A673 (cell line): ENCODE measurements around the gene PTH2. TPM values are rescaled to one million over a fixed set of nuclear protein-coding genes. Genes with fewer than 3 reads are reported as not detected.

Experiments used
- BruUV-seq: library from RNA; stranded (reverse); fragments of 400-500 nt; replicated peaks from 2 replicates; lab custom pipeline; 2021; lab: Mats Ljungman, UMichigan
- CTCF ChIA-PET: fragments of 300-600 bp; sonication (Branson Sonifier 250); formaldehyde crosslinking; loops from one replicate; lab custom pipeline; 2022; ENCODE audit warnings: antibody characterized with exemption; lab: Charles Lee
- POLR2A ChIA-PET: fragments of 300-600 bp; sonication (Branson Sonifier 250); formaldehyde crosslinking; loops from one replicate; lab custom pipeline; 2022; ENCODE audit warnings: antibody characterized with exemption; ENCODE audit not compliant: low non-redundant PET; lab: Charles Lee
- DNase-seq: peaks from one replicate; pipeline ENCODE4 v3.0.0-alpha.2; 2015; ENCODE audit warnings: low spot score
- H3K27ac ChIP-seq: fragments of 200-600 bp; sonication (generic); 2 replicates; pipeline ENCODE4 v1.5.1; 2016; ENCODE audit warnings: mixed run types, low read depth, mild to moderate bottlenecking, mixed read lengths, antibody characterized with exemption, low read length; ENCODE audit not compliant: poor library complexity, severe bottlenecking
- H3K27me3 ChIP-seq: fragments of 200-600 bp; sonication (generic); replicated peaks from 2 replicates; pipeline ENCODE4 v1.6.1; 2017; ENCODE audit warnings: mixed run types, low read depth, mild to moderate bottlenecking, mixed read lengths, antibody characterized with exemption, low read length; ENCODE audit not compliant: insufficient read depth, poor library complexity
- H3K36me3 ChIP-seq: fragments of 200-600 bp; sonication (generic); 2 replicates; pipeline ENCODE4 v1.6.1; 2016; ENCODE audit warnings: mixed run types, mild to moderate bottlenecking, mixed read lengths, antibody characterized with exemption, low read length; ENCODE audit not compliant: insufficient read depth, poor library complexity, severe bottlenecking
- H3K4me1 ChIP-seq: fragments of 200-600 bp; sonication (generic); 2 replicates; pipeline ENCODE4 v1.6.1; 2017; ENCODE audit warnings: mixed run types, mild to moderate bottlenecking, mixed read lengths, antibody characterized with exemption, low read length; ENCODE audit not compliant: insufficient read depth, poor library complexity, severe bottlenecking
- H3K4me3 ChIP-seq: fragments of 200-600 bp; sonication (generic); 2 replicates; pipeline ENCODE4 v1.5.1; 2016; ENCODE audit warnings: low read depth, mixed run types, mild to moderate bottlenecking, mixed read lengths, low read length; ENCODE audit not compliant: poor library complexity, severe bottlenecking
- H3K9me3 ChIP-seq: fragments of 200-600 bp; sonication (generic); 2 replicates; pipeline ENCODE4 v1.6.1; 2016; ENCODE audit warnings: mixed run types, low read depth, mild to moderate bottlenecking, mixed read lengths, antibody characterized with exemption, low read length; ENCODE audit not compliant: poor library complexity, severe bottlenecking
- CTCF ChIP-seq: fragments of 300-800, 200-600 bp; sonication (generic); conservative IDR thresholded peaks from 2 replicates; pipeline ENCODE4 v1.5.1; 2017; ENCODE audit warnings: low read depth, mild to moderate bottlenecking, antibody characterized with exemption, low read length, moderate library complexity, mixed read lengths
- EZH2 ChIP-seq: fragments of 200-600 bp; sonication (generic); IDR thresholded peaks from 2 replicates; pipeline ENCODE4 v1.6.1; 2017; ENCODE audit warnings: borderline replicate concordance, low read depth, mild to moderate bottlenecking, mixed read lengths, antibody characterized with exemption, low read length; ENCODE audit not compliant: poor library complexity, severe bottlenecking
- intact Hi-C: fragments of 100-400 bp; cut with micrococcal nuclease; formaldehyde crosslinking; loops from one replicate; pipeline ENCODE4 v1.10.0; 2022; ENCODE audit not compliant: unreplicated experiment
- total RNA-seq: library from RNA; stranded (reverse); gene quantifications from 2 replicates; pipeline ENCODE4 v1.2.3, GENCODE V29; 2021

The PTH2 gene
- total RNA-seq, 1 experiment from 2014 or later: not detected

DNA sequence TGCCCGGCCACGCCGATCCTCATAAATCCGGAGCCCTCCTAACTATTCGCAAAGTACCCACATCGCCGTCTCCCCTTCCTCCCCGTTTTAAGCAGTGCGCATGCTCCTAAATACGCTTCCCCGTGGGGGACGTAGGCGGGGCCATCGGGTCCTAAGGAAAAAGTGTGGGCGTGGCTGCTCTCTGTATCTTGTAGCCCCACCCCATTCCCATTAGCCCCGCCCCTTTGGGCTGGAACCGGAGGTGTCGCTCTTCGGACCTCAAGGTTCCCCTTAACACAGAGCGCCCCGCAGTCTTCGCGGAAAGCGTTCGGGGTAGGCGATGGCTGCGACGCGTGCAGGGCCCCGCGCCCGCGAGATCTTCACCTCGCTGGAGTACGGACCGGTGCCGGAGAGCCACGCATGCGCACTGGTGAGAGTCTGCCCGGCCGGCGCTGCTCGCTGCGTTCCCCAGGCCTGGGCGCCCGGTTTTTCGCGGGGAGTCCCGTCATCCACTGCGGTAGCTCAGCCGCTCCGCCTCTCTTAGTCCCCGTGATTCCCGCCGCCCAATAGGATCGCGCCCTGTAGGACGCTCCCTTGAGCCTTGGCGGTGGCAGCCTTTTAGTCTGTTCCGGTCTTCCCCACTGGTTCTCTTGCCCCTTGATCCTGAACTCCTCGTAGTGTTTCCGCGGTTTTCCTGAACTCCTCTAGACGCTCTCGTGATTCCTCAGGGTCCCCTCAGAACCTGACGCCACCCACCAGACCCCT lies 29.9 kb upstream of the PTH2 start, which contains the start of gene ALDH16A1:
ALDH16A1 (plus strand) TSS at position 213 of the 744 bp plus-strand sequence; CDS start at position 320, 107 bp downstream.
- H3K27me3 ChIP-seq: no peaks in the 10 kb centered on the region
- no peaks in the 10 kb centered on the region for H3K9me3 ChIP-seq
- ChIA-PET POLR2A (interaction anchor here (0.7 kb wide), 1 partner anchor 876 kb away, joined by 5 read pairs; no protein-coding TSS in a partner anchor), CTCF (interaction anchor here (0.6 to 1.0 kb wide), 2 partner anchors 23 to 48 kb away, joined by 3 read pairs; no protein-coding TSS in a partner anchor)
- TF ChIP-seq CTCF: no peak
- TF ChIP-seq EZH2: no peak
- peaks cover 19% of the 10 kb centered on the region for H3K36me3 ChIP-seq
- TSS peak; percentile 24 for BruUV-seq
- DNase-seq: peak; percentile 99
- H3K4me3 ChIP-seq: peak within 1 kb of the TSS; percentile 59
- peaks cover 19% of the 10 kb centered on the region for H3K4me1 ChIP-seq
- intact Hi-C loops: loop anchor here (2.0 kb wide), 1 partner anchor 44 kb away; the partner anchor contains the start of gene RPS11
- peak within 1 kb of the TSS; percentile 94 for H3K27ac ChIP-seq

DNA sequence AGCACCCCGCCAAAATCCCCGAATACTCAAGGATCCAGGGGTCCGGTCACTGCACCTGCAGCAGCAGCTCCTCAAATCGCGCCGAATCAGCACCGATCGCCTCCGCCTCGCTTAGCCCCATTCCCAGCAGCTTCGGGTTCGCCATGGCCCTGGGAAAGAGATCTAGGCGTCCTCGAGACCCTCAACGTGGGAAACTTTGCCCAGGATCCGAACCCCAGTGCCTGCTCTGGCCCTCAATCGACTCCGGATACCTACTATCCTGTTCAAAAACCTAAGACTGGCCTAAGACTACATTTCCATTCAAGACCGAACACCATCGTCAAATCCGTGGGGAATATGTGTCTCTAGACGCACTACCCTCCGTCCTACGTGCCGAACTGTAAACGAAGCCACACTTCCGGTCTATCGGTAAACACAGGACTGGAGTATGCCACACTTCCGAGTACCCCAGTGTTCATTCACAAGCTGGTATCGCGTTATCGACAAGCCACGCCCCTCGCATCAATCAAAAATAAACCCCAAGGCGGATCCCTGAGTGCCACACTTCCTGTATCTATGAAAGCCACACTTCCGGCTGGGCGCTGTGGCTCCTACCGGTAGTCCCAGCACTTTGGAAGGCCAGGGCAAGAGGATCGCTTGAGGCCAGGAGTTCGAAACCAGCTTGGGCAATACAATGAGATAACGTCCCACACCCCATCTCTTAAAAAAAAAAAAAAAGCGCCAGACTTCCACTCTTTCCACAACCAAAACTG lies 28.4 kb upstream of the PTH2 start, which contains the start of gene PIH1D1:
PIH1D1 (minus strand) TSS at position 385 of the 752 bp plus-strand sequence; CDS start at position 145, 240 bp downstream.
- no peak for TF ChIP-seq EZH2
- TF ChIP-seq CTCF: no peak
- H3K9me3 ChIP-seq: no peaks in the 10 kb centered on the region
- CTCF ChIA-PET: interaction anchor here (0.7 to 1.3 kb wide), 2 partner anchors 24 to 118 kb away, joined by 3 to 7 read pairs; no protein-coding TSS in a partner anchor
- POLR2A ChIA-PET: interaction anchor here (0.5 kb wide), 1 partner anchor 315 kb away, joined by 24 read pairs; the partner anchor contains the start of gene AP2A1
- peaks cover 34% of the 10 kb centered on the region for H3K4me1 ChIP-seq
- peak within 1 kb of the TSS; percentile 94 for H3K27ac ChIP-seq
- intact Hi-C loops: loop anchor here (1.0 to 2.0 kb wide), 2 partner anchors 36 to 45 kb away; partner anchors contain the start of genes RPL13A and RPS11
- peak within 1 kb of the TSS; percentile 98 for H3K4me3 ChIP-seq
- BruUV-seq: TSS peak; percentile 82
- no peaks in the 10 kb centered on the region for H3K27me3 ChIP-seq
- DNase-seq: peak; percentile 100
- H3K36me3 ChIP-seq: peaks cover 19% of the 10 kb centered on the region

DNA sequence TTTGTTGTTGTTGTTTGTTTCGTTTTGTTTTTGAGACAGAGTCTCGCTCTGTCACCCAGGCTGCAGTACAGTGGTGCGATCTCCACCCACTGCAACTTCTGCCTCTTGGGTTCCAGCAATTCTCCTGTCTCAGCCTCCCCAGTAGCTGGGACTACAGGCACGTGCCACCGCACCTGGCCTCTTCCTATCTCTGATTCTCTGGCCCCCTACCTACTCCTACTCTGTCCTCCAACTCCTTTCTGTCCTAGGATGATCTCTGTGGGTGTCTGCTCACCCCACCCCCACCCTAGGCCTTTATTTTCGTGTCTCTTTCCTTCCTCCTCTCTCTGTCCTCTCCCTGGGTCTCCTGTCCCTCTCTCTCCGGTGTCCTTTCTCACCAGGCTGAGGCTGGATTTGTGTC lies 27.2 kb upstream of the PTH2 start:
- peak overlapping the region; percentile 98 for H3K4me3 ChIP-seq
- DNase-seq: no peak

More for the DNA sequence above, 27.2 kb upstream of the PTH2 start:
- intact Hi-C loops: no loop called here
- Histone ChIP-seq H3K9me3 (no peaks in the 10 kb centered on the region), H3K36me3 (peaks cover 19% of the 10 kb centered on the region), H3K4me1 (peaks cover 34% of the 10 kb centered on the region), H3K27me3 (no peaks in the 10 kb centered on the region), H3K27ac (peak overlapping the region; percentile 93)
- BruUV-seq: no TSS peak
- ChIA-PET POLR2A (interaction anchor here (0.6 to 0.7 kb wide), 2 partner anchors 111 to 352 kb away, joined by 7 to 10 read pairs; no protein-coding TSS in a partner anchor), CTCF (interaction anchor here (0.7 kb wide), 1 partner anchor 23 kb away, joined by 4 read pairs; the partner anchor contains the start of gene FLT3LG)
- TF ChIP-seq CTCF: no peak
- no peak for TF ChIP-seq EZH2
